GM18517 (cell line): ENCODE measurements around the gene USP31.

ENCODE experiments used
- ATAC-seq: cut with Tn5 transposase; IDR thresholded peaks from one replicate; pipeline ENCODE4 v1.9.1; 2021; ENCODE audit warnings: mild to moderate bottlenecking, moderate library complexity; ENCODE audit not compliant: unreplicated experiment

The USP31 gene

GRCh38 chr16:23025692-23026307 lies 123.5 kb downstream of the USP31 start:
- ATAC-seq, result no peak

GRCh38 chr16:23024044-23024443 lies 125.2 kb downstream of the USP31 start:
- ATAC-seq, result no peak

GRCh38 chr16:23020084-23020483 lies 129.2 kb downstream of the USP31 start:
- no peak for ATAC-seq

- ATAC-seq, result no peak
Measured at GRCh38 chr16:23016368-23016767, 132.9 kb downstream of the USP31 start.

GRCh38 chr16:23015580-23015979 lies 133.7 kb downstream of the USP31 start:
- no peak for ATAC-seq

- ATAC-seq, result no peak
Measured at GRCh38 chr16:23014592-23014991, 134.7 kb downstream of the USP31 start.
